Ectodermal cell (in vitro differentiated cells): ENCODE results near the gene VTN.

ENCODE experiments used
- H3K27ac ChIP-seq: 2 replicates; pipeline ENCODE4 v1.7.0; 2013; ENCODE audit warnings: mild to moderate bottlenecking, low read depth, low read length; ENCODE audit not compliant: insufficient read depth, poor library complexity, severe bottlenecking
- H3K27me3 ChIP-seq: 2 replicates; pipeline ENCODE4 v1.7.0; 2013; ENCODE audit warnings: mild to moderate bottlenecking, low read length; ENCODE audit not compliant: insufficient read depth, control insufficient read depth, poor library complexity, severe bottlenecking
- H3K36me3 ChIP-seq: one replicate; pipeline ENCODE4 v1.7.0; 2013; ENCODE audit warnings: low read length; ENCODE audit not compliant: control insufficient read depth, insufficient read depth
- H3K4me1 ChIP-seq: one replicate; pipeline ENCODE4 v1.7.0; 2013; ENCODE audit warnings: low read length; ENCODE audit not compliant: control insufficient read depth, insufficient read depth
- H3K4me3 ChIP-seq: 2 replicates; pipeline ENCODE4 v1.7.0; 2013; ENCODE audit warnings: low read depth, low read length, control low read depth; ENCODE audit not compliant: insufficient read depth
- H3K9me3 ChIP-seq: 2 replicates; pipeline ENCODE4 v1.7.0; 2013; ENCODE audit warnings: mild to moderate bottlenecking, low read length, moderate library complexity; ENCODE audit not compliant: control insufficient read depth
- WGBS, 2 experiments: methylation state at CpG; one replicate each; pipeline ENCODE4 v1.1.7; 2013; ENCODE audit warnings: missing lambda C conversion rate in 2 of 2; 5-methylcytosine and 5-hydroxymethylcytosine counted together

The VTN gene

GRCh38 chr17:28385406-28385805, 15.3 kb upstream of the VTN start:
- Histone ChIP-seq H3K27me3 (peaks cover 64% of the 10 kb centered on the region), H3K27ac (no peak overlapping the region), H3K36me3 (no peaks in the 10 kb centered on the region), H3K9me3 (no peaks in the 10 kb centered on the region), H3K4me3 (no peak overlapping the region), H3K4me1 (no peaks in the 10 kb centered on the region)
- 87 to 89% methylated on average over 8 of the region's 8 CpGs for WGBS, 2 experiments

- 28 to 31% methylated on average over 29 of the region's 29 CpGs for WGBS, 2 experiments
- peaks cover 68% of the 10 kb centered on the region for H3K27me3 ChIP-seq
- H3K4me3 ChIP-seq, result peak overlapping the region; percentile 28
- H3K9me3 ChIP-seq, result no peaks in the 10 kb centered on the region
- no peak overlapping the region for H3K27ac ChIP-seq
- H3K36me3 ChIP-seq, result no peaks in the 10 kb centered on the region
- no peaks in the 10 kb centered on the region for H3K4me1 ChIP-seq
These were observed 14.9 kb upstream of the VTN start for GRCh38 chr17:28385037-28385400.

GRCh38 chr17:28384281-28385036, 14.4 kb upstream of the VTN start:
- Histone ChIP-seq H3K9me3 (no peaks in the 10 kb centered on the region), H3K4me1 (no peaks in the 10 kb centered on the region), H3K36me3 (no peaks in the 10 kb centered on the region), H3K27ac (no peak overlapping the region), H3K4me3 (peak overlapping the region; percentile 28), H3K27me3 (peaks cover 73% of the 10 kb centered on the region)
- 4 to 5% methylated on average over 56 of the region's 56 CpGs for WGBS, 2 experiments

- H3K4me1 ChIP-seq, result no peaks in the 10 kb centered on the region
- H3K27ac ChIP-seq, result no peak overlapping the region
- H3K27me3 ChIP-seq, result peaks cover 69% of the 10 kb centered on the region
- H3K4me3 ChIP-seq, result no peak overlapping the region
- no peaks in the 10 kb centered on the region for H3K36me3 ChIP-seq
- no peaks in the 10 kb centered on the region for H3K9me3 ChIP-seq
- WGBS, 2 experiments, result 25 to 27% methylated on average over 72 of the region's 72 CpGs
These were observed 11.2 kb upstream of the VTN start for GRCh38 chr17:28381141-28381825.

- whole genome bisulfite sequencing, 2 experiments, result 89 to 90% methylated on average over 10 of the region's 10 CpGs
- Histone ChIP-seq H3K27me3 (peaks cover 57% of the 10 kb centered on the region), H3K4me1 (no peaks in the 10 kb centered on the region), H3K9me3 (no peaks in the 10 kb centered on the region), H3K27ac (no peak overlapping the region), H3K36me3 (no peaks in the 10 kb centered on the region), H3K4me3 (no peak overlapping the region)
These were observed 10.0 kb upstream of the VTN start for GRCh38 chr17:28379814-28380801.

GRCh38 chr17:28372945-28373274, 2.8 kb upstream of the VTN start:
- Histone ChIP-seq H3K4me1 (peaks cover 13% of the 10 kb centered on the region), H3K27ac (no peak overlapping the region), H3K4me3 (no peak overlapping the region), H3K9me3 (no peaks in the 10 kb centered on the region), H3K36me3 (no peaks in the 10 kb centered on the region), H3K27me3 (peaks cover 34% of the 10 kb centered on the region)
- 90% methylated on average over 6 of the region's 6 CpGs for WGBS, 2 experiments

- Histone ChIP-seq H3K27ac (no peak overlapping the region), H3K9me3 (no peaks in the 10 kb centered on the region), H3K4me1 (peaks cover 13% of the 10 kb centered on the region), H3K36me3 (no peaks in the 10 kb centered on the region), H3K4me3 (peak overlapping the region; percentile 46), H3K27me3 (peaks cover 34% of the 10 kb centered on the region)
- whole genome bisulfite sequencing, 2 experiments, result 12 to 14% methylated on average over 53 of the region's 53 CpGs
These were observed 2.3 kb upstream of the VTN start for GRCh38 chr17:28372203-28372944.

- Histone ChIP-seq H3K36me3 (no peaks in the 10 kb centered on the region), H3K4me1 (peaks cover 13% of the 10 kb centered on the region), H3K4me3 (peak within 1 kb of the TSS; percentile 46), H3K27me3 (peaks cover 34% of the 10 kb centered on the region), H3K9me3 (no peaks in the 10 kb centered on the region), H3K27ac (peak within 1 kb of the TSS; percentile 56)
- WGBS, 2 experiments, result 0 to 1% methylated on average over 80 of the region's 80 CpGs
These were observed 1.4 kb upstream of the VTN start, which contains the start of gene SARM1 for GRCh38 chr17:28371245-28372202. Gene SARM1, plus strand, starts transcription at chr17:28371694. Its CDS starts 339 bp downstream, at chr17:28372033.

- 88 to 96% methylated on average over 1 of the region's 1 CpG for WGBS, 2 experiments
- H3K9me3 ChIP-seq, result no peaks in the 10 kb centered on the region
- H3K36me3 ChIP-seq, result no peaks in the 10 kb centered on the region
- peaks cover 34% of the 10 kb centered on the region for H3K27me3 ChIP-seq
- no peak overlapping the region for H3K4me3 ChIP-seq
- H3K4me1 ChIP-seq, result peaks cover 13% of the 10 kb centered on the region
- H3K27ac ChIP-seq, result peak overlapping the region; percentile 56
These were observed 617 bp upstream of the VTN start for GRCh38 chr17:28370744-28371103.
